ENCODE results near the gene PPDPF.
"Not testable (repeated sequence)": the region's sequence is repeated elsewhere in the genome, so short reads cannot be mapped to it uniquely, and the experiment has no call there.

PPDPF gene

DNA sequence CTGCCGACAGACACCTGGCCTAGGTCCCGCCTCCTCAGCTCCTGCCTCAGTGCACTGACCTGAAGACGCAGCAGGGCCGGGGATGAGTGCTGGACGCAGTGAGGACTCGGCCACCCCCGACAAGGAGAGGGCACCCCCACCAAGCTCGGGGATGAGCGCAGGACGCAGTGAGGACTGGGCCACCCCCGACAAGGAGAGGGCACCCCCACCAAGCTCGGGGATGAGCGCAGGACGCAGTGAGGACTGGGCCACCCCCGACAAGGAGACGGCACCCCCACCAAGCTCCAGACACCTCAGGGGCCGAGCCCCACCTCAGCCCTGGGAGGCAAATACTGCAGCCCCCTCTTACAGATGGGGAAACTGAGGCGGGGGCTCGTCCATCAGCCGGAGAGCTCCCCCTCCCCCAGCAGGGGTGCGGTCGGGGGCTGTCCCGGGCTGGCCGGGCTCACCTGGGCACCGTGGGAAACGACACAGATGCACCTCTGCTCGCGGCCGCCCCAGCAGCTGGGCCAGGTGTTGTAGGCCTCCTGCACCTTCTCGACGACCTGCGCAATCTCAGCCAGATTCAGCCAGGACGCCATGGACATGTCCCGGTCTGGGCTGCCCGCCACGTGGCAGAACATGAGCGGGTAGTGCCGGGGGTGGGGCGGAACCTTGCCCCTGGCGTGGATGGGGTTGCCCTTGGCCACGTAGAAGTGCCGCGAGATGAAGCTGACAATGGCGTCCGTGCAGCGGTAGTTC, 46.0 kb downstream of the PPDPF start:
- no peak for DNase-seq

- no peak for DNase-seq
Measured at GRCh38 chr20:63567136-63567385, 46.5 kb downstream of the PPDPF start.

DNA sequence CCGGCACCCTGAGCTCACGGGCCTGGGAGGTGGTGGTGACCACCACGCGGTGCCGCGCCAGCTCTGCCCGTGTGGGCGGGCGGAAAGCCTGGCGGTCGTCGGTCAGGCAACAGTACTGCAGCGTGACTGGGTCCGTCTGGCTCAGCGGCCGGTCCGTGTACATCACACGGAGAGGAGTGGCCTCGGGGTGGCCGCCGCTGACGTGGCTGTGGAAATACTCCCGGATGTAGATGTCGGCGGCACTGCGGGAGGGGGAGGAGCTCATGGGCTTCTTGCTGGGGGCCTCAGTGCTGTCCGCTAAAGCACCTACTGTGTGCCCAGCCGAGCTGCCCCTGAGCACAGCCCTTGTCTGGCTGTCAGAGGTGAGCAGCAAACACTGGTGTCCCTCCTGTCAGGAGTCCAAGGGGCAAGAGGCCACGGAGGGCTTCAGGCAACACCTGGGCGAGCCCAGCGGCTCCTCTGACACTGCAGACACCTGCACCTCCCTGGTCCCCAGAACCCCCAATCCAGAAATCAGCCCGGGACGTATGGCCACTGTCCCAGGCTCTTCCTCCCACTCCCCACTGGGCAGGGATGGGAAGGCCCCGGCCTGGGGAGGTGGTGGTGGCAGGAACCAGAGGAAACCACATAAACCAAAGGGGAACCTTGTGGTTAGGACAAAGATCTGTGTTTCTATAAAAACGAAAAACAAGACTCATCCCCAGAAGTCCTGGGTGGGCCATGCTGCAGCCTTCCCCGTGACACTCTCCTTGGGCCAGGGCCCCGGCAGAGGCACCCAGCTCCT, 47.0 kb downstream of the PPDPF start:
- no peak for DNase-seq

- no peak for DNase-seq
Measured at GRCh38 chr20:63568170-63568981, 47.8 kb downstream of the PPDPF start.

DNA sequence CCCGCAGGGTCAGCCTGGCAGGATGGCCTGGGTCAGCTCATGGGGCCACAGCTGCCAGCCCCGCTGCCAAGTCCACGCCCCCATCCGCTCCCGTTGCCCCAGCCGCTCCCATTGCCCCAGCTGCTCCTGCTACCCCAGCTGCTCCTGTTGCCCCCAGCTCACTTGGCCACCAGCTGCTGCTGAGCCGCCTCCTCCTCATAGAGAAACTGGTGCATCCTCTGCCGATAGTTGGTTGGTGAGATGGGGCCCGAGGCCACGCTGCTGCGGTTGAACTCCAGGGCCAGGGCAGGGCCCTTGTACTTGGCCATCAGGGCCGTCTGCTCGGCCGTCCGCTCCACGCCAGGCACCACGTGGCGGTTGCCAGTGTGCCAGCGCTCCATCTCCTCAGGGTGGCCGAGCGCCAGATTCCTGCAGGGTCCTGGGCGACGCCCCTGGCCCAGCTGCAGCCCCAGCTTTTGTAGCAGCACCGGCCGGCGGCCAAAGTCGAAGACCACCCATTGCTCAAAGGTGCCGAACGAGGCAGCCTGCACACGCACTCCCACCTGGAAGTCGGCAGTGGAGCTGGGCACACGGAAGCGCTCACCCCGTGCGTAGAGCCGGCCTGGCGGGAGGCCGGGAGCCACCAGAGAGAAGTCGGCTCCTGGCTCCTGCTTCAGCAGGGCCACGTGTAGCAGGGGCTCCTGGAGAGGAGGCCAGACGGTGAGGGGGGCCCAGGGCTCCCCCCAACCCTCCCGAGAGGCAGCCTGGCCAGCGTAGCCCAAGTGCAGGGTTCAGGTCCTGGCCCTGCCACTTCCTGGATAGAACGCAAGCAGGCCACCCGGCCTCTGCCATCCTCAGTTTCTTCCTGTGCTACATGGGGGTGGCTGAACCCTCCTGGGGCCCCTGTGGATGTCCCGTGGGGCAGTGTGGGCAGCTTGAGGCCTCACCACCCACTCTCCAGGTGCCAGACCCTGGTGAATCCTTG, 48.7 kb downstream of the PPDPF start:
- peak in 1 of 2 experiments; percentile 75 for DNase-seq

DNA sequence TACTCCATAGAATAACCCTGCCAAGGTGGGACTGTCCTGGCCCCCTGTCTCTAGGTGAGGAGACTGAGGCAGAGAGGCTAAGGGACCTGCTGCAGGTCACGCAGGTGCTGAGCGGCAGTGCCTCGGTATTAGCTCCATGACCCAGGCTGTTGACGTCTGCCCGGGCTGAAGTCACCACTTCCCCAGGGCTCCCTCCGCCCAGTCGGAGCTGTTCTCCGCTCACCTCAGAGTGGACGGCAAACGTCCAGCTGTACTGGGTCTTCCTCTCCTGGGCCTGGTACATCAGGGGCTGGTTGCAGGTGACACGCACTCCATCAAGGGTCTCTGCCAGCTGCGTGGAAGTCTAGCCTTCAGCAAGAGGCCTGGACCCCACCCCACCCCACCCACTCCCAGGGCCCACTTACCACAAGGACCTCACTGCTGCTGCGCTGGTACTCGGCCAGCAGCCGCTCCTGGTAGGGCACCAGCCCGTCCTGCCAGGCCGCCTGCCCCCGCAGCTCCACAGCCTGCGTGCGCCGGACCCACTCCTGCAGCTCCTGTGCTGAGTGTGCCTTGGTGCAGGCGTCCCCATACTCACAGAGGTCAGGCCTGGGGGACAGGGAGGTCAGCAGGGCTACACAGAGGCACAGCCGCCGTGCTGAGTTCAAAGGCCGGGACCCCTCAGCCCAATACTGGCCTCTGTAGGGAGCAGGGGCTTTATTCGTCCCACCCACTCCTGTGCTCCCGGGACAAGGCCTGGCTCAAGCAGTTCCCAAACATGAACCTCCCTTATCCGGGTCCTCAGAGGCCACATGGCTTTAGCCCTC, 49.9 kb downstream of the PPDPF start:
- DNase-seq = no peak

GRCh38 chr20:63571087-63571478, 50.5 kb downstream of the PPDPF start:
- not testable (repeated sequence) for DNase-seq

Measured in NCI-H446 (cell line).